MCF 10A (cell line): Measurements from ENCODE around the gene PRKCZ. TPM values are rescaled to one million over a fixed set of nuclear protein-coding genes. Genes with fewer than 3 reads are reported as not detected.
"Not testable (repeated sequence)": the region's sequence is repeated elsewhere in the genome, so short reads cannot be mapped to it uniquely, and the experiment has no call there.

Experiments used
- BruUV-seq: library from RNA; stranded (reverse); fragments of 400-500 nt; replicated peaks from 2 replicates; lab custom pipeline; 2021; lab: Mats Ljungman, UMichigan
- CTCF ChIA-PET: fragments of 300-600 bp; sonication (Branson Sonifier 250); formaldehyde crosslinking; extraction: SDS; loops from one replicate; lab custom pipeline; 2021; ENCODE audit warnings: antibody characterized with exemption, inconsistent platforms; lab: Yijun Ruan, JAX
- POLR2A ChIA-PET: fragments of 300-600, 350-650 bp; sonication (Branson Sonifier 250); formaldehyde crosslinking; extraction: SDS; loops from one replicate; lab custom pipeline; 2020; ENCODE audit warnings: antibody characterized with exemption, inconsistent platforms; lab: Yijun Ruan, JAX
- DNase-seq: peaks from one replicate; pipeline ENCODE4 v3.0.0-alpha.2; 2018; ENCODE audit not compliant: unreplicated experiment
- H3K27ac Mint-ChIP-seq: one replicate; pipeline ENCODE4 v1.8.0; 2022; ENCODE audit warnings: mild to moderate bottlenecking, low read depth, mixed read lengths; ENCODE audit not compliant: unreplicated experiment
- H3K27me3 Mint-ChIP-seq: one replicate; pipeline ENCODE4 v1.8.0; 2022; ENCODE audit warnings: mixed read lengths; ENCODE audit not compliant: insufficient read depth, unreplicated experiment
- H3K36me3 Mint-ChIP-seq: one replicate; pipeline ENCODE4 v1.8.0; 2022; ENCODE audit warnings: mild to moderate bottlenecking, moderate library complexity, mixed read lengths; ENCODE audit not compliant: insufficient read depth, unreplicated experiment
- H3K4me1 Mint-ChIP-seq: one replicate; pipeline ENCODE4 v1.8.0; 2022; ENCODE audit warnings: mixed read lengths; ENCODE audit not compliant: insufficient read depth, unreplicated experiment
- H3K4me3 Mint-ChIP-seq: one replicate; pipeline ENCODE4 v1.8.0; 2022; ENCODE audit warnings: mild to moderate bottlenecking, moderate library complexity, mixed read lengths; ENCODE audit not compliant: unreplicated experiment
- H3K9me3 Mint-ChIP-seq: one replicate; pipeline ENCODE4 v1.8.0; 2022; ENCODE audit warnings: mixed read lengths; ENCODE audit not compliant: unreplicated experiment
- CTCF ChIP-seq: fragments of 200-600 bp; IDR thresholded peaks from one replicate; pipeline ENCODE4 v1.8.0; 2022; ENCODE audit warnings: antibody characterized with exemption, mild to moderate bottlenecking; ENCODE audit not compliant: unreplicated experiment
- intact Hi-C: fragments of 100-400 bp; cut with micrococcal nuclease; formaldehyde crosslinking; loops from 2 replicates; pipeline ENCODE4 v1.14.1; 2022
- total RNA-seq: library from RNA; stranded (reverse); gene quantifications from 2 replicates; pipeline ENCODE4 v1.2.3, GENCODE V29; 2022

PRKCZ gene
- total RNA-seq, 1 experiment from 2014 or later: 24.9 TPM

GRCh38 chr1:2137257-2138121 lies 87.3 kb downstream of the PRKCZ start:
- intact Hi-C loops: no loop called here
- no TSS peak for BruUV-seq
- Mint-ChIP-seq H3K36me3 (no peaks in the 10 kb centered on the region), H3K4me1 (peaks cover 13% of the 10 kb centered on the region), H3K27ac (no peak overlapping the region), H3K4me3 (no peak overlapping the region), H3K9me3 (no peaks in the 10 kb centered on the region), H3K27me3 (no peaks in the 10 kb centered on the region)
- POLR2A ChIA-PET: no interaction called here
- CTCF ChIA-PET: no interaction called here
- no peak for TF ChIP-seq CTCF
- no peak for DNase-seq

GRCh38 chr1:2139156-2139555 lies 88.9 kb downstream of the PRKCZ start:
- BruUV-seq, H3K9me3 Mint-ChIP-seq, POLR2A ChIA-PET, intact Hi-C loops, H3K27ac Mint-ChIP-seq, H3K36me3 Mint-ChIP-seq, DNase-seq, H3K4me3 Mint-ChIP-seq, H3K4me1 Mint-ChIP-seq, H3K27me3 Mint-ChIP-seq: not testable (repeated sequence)
- CTCF ChIA-PET: interaction anchor here (0.6 to 3.3 kb wide), 14 partner anchors 8 to 208 kb away, joined by 3 to 22 read pairs (median 4); no protein-coding TSS in a partner anchor

- Mint-ChIP-seq H3K9me3 (no peaks in the 10 kb centered on the region), H3K4me1 (no peaks in the 10 kb centered on the region), H3K27ac (no peak overlapping the region), H3K36me3 (no peaks in the 10 kb centered on the region), H3K27me3 (no peaks in the 10 kb centered on the region), H3K4me3 (no peak overlapping the region)
- POLR2A ChIA-PET: interaction anchor here (1.3 kb wide), 1 partner anchor 9 kb away, joined by 4 read pairs; no protein-coding TSS in a partner anchor
- intact Hi-C loops: loop anchor here (2.0 kb wide), 1 partner anchor 90 kb away; the partner anchor contains the start of gene PRKCZ
- TF ChIP-seq CTCF: no peak
- CTCF ChIA-PET: interaction anchor here (0.6 to 3.3 kb wide), 7 partner anchors 10 to 106 kb away, joined by 4 to 22 read pairs (median 7); no protein-coding TSS in a partner anchor
- no TSS peak for BruUV-seq
- DNase-seq: no peak
These were observed 90.8 kb downstream of the PRKCZ start for GRCh38 chr1:2141025-2141424.

- ChIA-PET CTCF (interaction anchor here (0.5 kb wide), 2 partner anchors 201 to 1101 kb away, joined by 3 read pairs; no protein-coding TSS in a partner anchor), POLR2A (no interaction called here)
- H3K27me3 Mint-ChIP-seq: no peaks in the 10 kb centered on the region
- H3K4me1 Mint-ChIP-seq: no peaks in the 10 kb centered on the region
- H3K4me3 Mint-ChIP-seq: no peak overlapping the region
- no peak for TF ChIP-seq CTCF
- peaks cover 1% of the 10 kb centered on the region for H3K36me3 Mint-ChIP-seq
- no peaks in the 10 kb centered on the region for H3K9me3 Mint-ChIP-seq
- intact Hi-C loops: no loop called here
- no peak overlapping the region for H3K27ac Mint-ChIP-seq
- no peak for DNase-seq
- no TSS peak for BruUV-seq
These were observed 93.7 kb downstream of the PRKCZ start for GRCh38 chr1:2143814-2144500.
